ENCODE results near the gene HKDC1.

- no peak for TF ChIP-seq POLR2A (IDR thresholded peaks at IDR 0.05; ENCODE audit: low read length)
- TF ChIP-seq GATA1 (IDR thresholded peaks at IDR 0.05; ENCODE audit: low read depth, low read length) = no peak
Observed at GRCh38 chr10:69259547-69260243, 39.6 kb downstream of the HKDC1 start.
